DMS 273 (cell line): Measurements from ENCODE around the gene NEK9.
A peak's percentile ranks its signal among the peaks of the same experiment; 100 is the strongest.
"Not testable (repeated sequence)": the region's sequence is repeated elsewhere in the genome, so short reads cannot be mapped to it uniquely, and the experiment has no call there.

Source experiments
- DNase-seq: peaks from one replicate; lab custom pipeline; 2025; ENCODE audit not compliant: unreplicated experiment; lab: John Stamatoyannopoulos, UW

The NEK9 gene

GRCh38 chr14:75068294-75069120 is 58.3 kb downstream of the NEK9 start:
- DNase-seq, result peak; percentile 67

- DNase-seq, result not testable (repeated sequence)
These were observed 59.1 kb downstream of the NEK9 start for GRCh38 chr14:75067765-75068164.

GRCh38 chr14:75067212-75067611 is 59.6 kb downstream of the NEK9 start:
- no peak for DNase-seq

- no peak for DNase-seq
These were observed 60.2 kb downstream of the NEK9 start for GRCh38 chr14:75066691-75067090.

- no peak for DNase-seq
These were observed 62.7 kb downstream of the NEK9 start for GRCh38 chr14:75064205-75064567.

GRCh38 chr14:75063491-75064204 is 63.2 kb downstream of the NEK9 start, which contains the start of gene ACYP1:
TSS of gene ACYP1 (minus strand) at chr14:75064024. CDS start at chr14:75063553, 471 bp downstream.
- DNase-seq, result peak; percentile 97

- DNase-seq, result no peak
These were observed 63.8 kb downstream of the NEK9 start for GRCh38 chr14:75063013-75063412.

GRCh38 chr14:75060420-75060819 is 66.4 kb downstream of the NEK9 start:
- no peak for DNase-seq

- no peak for DNase-seq
These were observed 67.2 kb downstream of the NEK9 start for GRCh38 chr14:75059642-75060041.

GRCh38 chr14:75054421-75054820 is 72.4 kb downstream of the NEK9 start:
- no peak for DNase-seq

- no peak for DNase-seq
These were observed 73.2 kb downstream of the NEK9 start for GRCh38 chr14:75053396-75054291.

- DNase-seq, result no peak
These were observed 75.3 kb downstream of the NEK9 start for GRCh38 chr14:75051556-75051899.

- peak; percentile 96 for DNase-seq
These were observed 75.8 kb downstream of the NEK9 start, which contains the start of gene MLH3 for GRCh38 chr14:75050852-75051555. TSS of gene MLH3 (minus strand) at chr14:75051467. CDS start at chr14:75049655, 1,812 bp downstream.

- DNase-seq, result no peak
These were observed 77.1 kb downstream of the NEK9 start for GRCh38 chr14:75049731-75050201.

- DNase-seq, result no peak
These were observed 77.7 kb downstream of the NEK9 start for GRCh38 chr14:75049136-75049535.

GRCh38 chr14:75048101-75048500 is 78.7 kb downstream of the NEK9 start:
- no peak for DNase-seq

- DNase-seq, result no peak
These were observed 79.3 kb downstream of the NEK9 start for GRCh38 chr14:75047506-75047905.

GRCh38 chr14:75046899-75047298 is 79.9 kb downstream of the NEK9 start:
- DNase-seq, result no peak

GRCh38 chr14:75046275-75046674 is 80.6 kb downstream of the NEK9 start:
- no peak for DNase-seq

GRCh38 chr14:75044752-75045151 is 82.1 kb downstream of the NEK9 start:
- DNase-seq, result peak; percentile 89
